Neural progenitor cell (in vitro differentiated cells): Measurements from ENCODE around the gene CCL23. TPM values are rescaled to one million over a fixed set of nuclear protein-coding genes. Genes with fewer than 3 reads are reported as not detected.

Source experiments
- DNase-seq: peaks from one replicate; pipeline ENCODE4 v3.0.0-alpha.2; 2016; ENCODE audit warnings: low spot score
- H2AFZ ChIP-seq: fragments of 200-600 bp; sonication (generic); replicated peaks from 2 replicates; pipeline ENCODE4 v1.6.1; 2016; ENCODE audit warnings: antibody characterized with exemption
- H3F3A ChIP-seq: fragments of 200-600 bp; sonication (generic); 2 replicates; pipeline ENCODE4 v1.6.1; 2016; ENCODE audit warnings: antibody characterized with exemption, low read depth
- H3K27ac ChIP-seq: fragments of 200-600 bp; sonication (generic); 2 replicates; pipeline ENCODE4 v1.5.1; 2016; ENCODE audit warnings: mild to moderate bottlenecking
- H3K27me3 ChIP-seq: fragments of 200-600 bp; sonication (generic); 2 replicates; pipeline ENCODE4 v1.6.1; 2016; ENCODE audit warnings: mild to moderate bottlenecking, moderate library complexity
- H3K36me3 ChIP-seq: fragments of 200-600 bp; sonication (generic); 2 replicates; pipeline ENCODE4 v1.5.1; 2016
- H3K4me1 ChIP-seq: fragments of 200-600 bp; sonication (generic); 2 replicates; pipeline ENCODE4 v1.6.1; 2016; ENCODE audit warnings: mixed run types
- H3K4me2 ChIP-seq: fragments of 200-600 bp; sonication (generic); 2 replicates; pipeline ENCODE4 v1.6.1; 2016
- H3K4me3 ChIP-seq: fragments of 200-600 bp; sonication (generic); 2 replicates; pipeline ENCODE4 v1.5.1; 2016
- H3K79me2 ChIP-seq: fragments of 200-600 bp; sonication (generic); 2 replicates; pipeline ENCODE4 v1.6.1; 2016; ENCODE audit warnings: low read depth
- H3K9ac ChIP-seq: fragments of 200-600 bp; sonication (generic); 2 replicates; pipeline ENCODE4 v1.6.1; 2016
- H3K9me3 ChIP-seq: fragments of 200-600 bp; sonication (generic); 2 replicates; pipeline ENCODE4 v1.5.1; 2016; ENCODE audit warnings: low read depth
- H4K20me1 ChIP-seq: fragments of 200-600 bp; sonication (generic); 2 replicates; pipeline ENCODE4 v1.6.1; 2016; ENCODE audit warnings: low read depth
- H3K27ac Mint-ChIP-seq: 3 replicates; pipeline ENCODE4 v1.8.0; 2021; ENCODE audit warnings: mixed read lengths
- H3K27me3 Mint-ChIP-seq: 2 replicates; pipeline ENCODE4 v1.8.0; 2022; ENCODE audit warnings: low read depth, mild to moderate bottlenecking, inconsistent platforms, moderate library complexity, mixed read lengths; ENCODE audit not compliant: insufficient read depth
- H3K36me3 Mint-ChIP-seq: 3 replicates; pipeline ENCODE4 v1.8.0; 2021; ENCODE audit warnings: mixed read lengths
- H3K4me1 Mint-ChIP-seq: 3 replicates; pipeline ENCODE4 v1.8.0; 2021; ENCODE audit warnings: mixed read lengths
- H3K4me3 Mint-ChIP-seq: 3 replicates; pipeline ENCODE4 v1.8.0; 2021; ENCODE audit warnings: mild to moderate bottlenecking, moderate library complexity, mixed read lengths
- H3K9me3 Mint-ChIP-seq: 3 replicates; pipeline ENCODE4 v1.8.0; 2020; ENCODE audit warnings: mixed read lengths
- EZH2 ChIP-seq: fragments of 200-600 bp; sonication (generic); IDR thresholded peaks from 2 replicates; pipeline ENCODE4 v1.6.1; 2017; ENCODE audit warnings: antibody characterized with exemption, mild to moderate bottlenecking, moderate library complexity
- EZH2phosphoT487 ChIP-seq: fragments of 200-600 bp; sonication (generic); IDR thresholded peaks from 2 replicates; pipeline ENCODE4 v1.6.1; 2017; ENCODE audit warnings: antibody characterized with exemption
- total RNA-seq: library from RNA; depleted of rRNA; stranded (reverse); fragments of >200 nt; gene quantifications from 2 replicates; pipeline ENCODE4 v1.2.3, GENCODE V29; 2015; ENCODE audit warnings: low replicate concordance
- TF ChIP-seq, protein P1 (sequence below): fragments of 200-600 bp; sonication (generic); IDR thresholded peaks from 2 replicates; pipeline ENCODE4 v1.5.1; 2017; ENCODE audit warnings: antibody characterized with exemption, mild to moderate bottlenecking

The CCL23 gene
- total RNA-seq, 1 donor from 2014 or later: not detected

DNA sequence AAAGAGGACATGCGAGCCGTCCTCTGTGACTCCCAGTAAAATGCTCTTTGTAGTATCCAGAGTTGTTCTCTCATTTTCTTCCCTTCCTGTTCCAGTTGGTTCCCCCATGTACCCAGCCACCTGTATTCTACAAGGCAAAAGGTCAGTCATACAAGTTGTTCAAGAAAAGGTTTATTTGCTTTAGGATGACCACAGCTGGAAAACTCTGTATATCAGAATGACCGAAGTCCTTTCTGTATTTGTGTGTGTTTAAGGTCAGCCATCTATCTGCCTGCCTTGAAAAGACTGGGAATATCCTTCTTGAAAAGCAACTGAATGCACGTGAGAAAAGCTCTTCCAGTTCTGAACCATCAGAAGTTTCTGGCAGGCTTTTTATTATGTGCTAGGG lies 44.8 kb downstream of the CCL23 start:
- Mint-ChIP-seq H3K27me3 (no peaks in the 10 kb centered on the region), H3K9me3 (no peaks in the 10 kb centered on the region), H3K4me3 (no peak overlapping the region), H3K36me3 (no peaks in the 10 kb centered on the region), H3K27ac (no peak overlapping the region), H3K4me1 (peaks cover 2% of the 10 kb centered on the region)
- Histone ChIP-seq H4K20me1 (no peaks in the 10 kb centered on the region), H3K27me3 (no peaks in the 10 kb centered on the region), H3K4me2 (no peak overlapping the region), H3K4me3 (no peak overlapping the region), H3F3A (no peaks in the 10 kb centered on the region), H3K79me2 (no peaks in the 10 kb centered on the region), H2AFZ (no peak overlapping the region), H3K27ac (no peak overlapping the region), H3K4me1 (no peaks in the 10 kb centered on the region), H3K9me3 (no peaks in the 10 kb centered on the region), H3K36me3 (no peaks in the 10 kb centered on the region), H3K9ac (no peak overlapping the region)
- TF ChIP-seq, protein P1, sequence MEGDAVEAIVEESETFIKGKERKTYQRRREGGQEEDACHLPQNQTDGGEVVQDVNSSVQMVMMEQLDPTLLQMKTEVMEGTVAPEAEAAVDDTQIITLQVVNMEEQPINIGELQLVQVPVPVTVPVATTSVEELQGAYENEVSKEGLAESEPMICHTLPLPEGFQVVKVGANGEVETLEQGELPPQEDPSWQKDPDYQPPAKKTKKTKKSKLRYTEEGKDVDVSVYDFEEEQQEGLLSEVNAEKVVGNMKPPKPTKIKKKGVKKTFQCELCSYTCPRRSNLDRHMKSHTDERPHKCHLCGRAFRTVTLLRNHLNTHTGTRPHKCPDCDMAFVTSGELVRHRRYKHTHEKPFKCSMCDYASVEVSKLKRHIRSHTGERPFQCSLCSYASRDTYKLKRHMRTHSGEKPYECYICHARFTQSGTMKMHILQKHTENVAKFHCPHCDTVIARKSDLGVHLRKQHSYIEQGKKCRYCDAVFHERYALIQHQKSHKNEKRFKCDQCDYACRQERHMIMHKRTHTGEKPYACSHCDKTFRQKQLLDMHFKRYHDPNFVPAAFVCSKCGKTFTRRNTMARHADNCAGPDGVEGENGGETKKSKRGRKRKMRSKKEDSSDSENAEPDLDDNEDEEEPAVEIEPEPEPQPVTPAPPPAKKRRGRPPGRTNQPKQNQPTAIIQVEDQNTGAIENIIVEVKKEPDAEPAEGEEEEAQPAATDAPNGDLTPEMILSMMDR: no peak
- TF ChIP-seq EZH2phosphoT487: no peak
- TF ChIP-seq EZH2: no peak
- DNase-seq: no peak

GRCh38 chr17:35972535-35972934 lies 45.2 kb downstream of the CCL23 start:
- Histone ChIP-seq H3K9me3 (no peaks in the 10 kb centered on the region), H3K4me2 (no peak overlapping the region), H3F3A (no peaks in the 10 kb centered on the region), H3K9ac (no peak overlapping the region), H3K36me3 (no peaks in the 10 kb centered on the region), H3K27me3 (no peaks in the 10 kb centered on the region), H3K79me2 (no peaks in the 10 kb centered on the region), H4K20me1 (no peaks in the 10 kb centered on the region), H3K4me3 (no peak overlapping the region), H2AFZ (no peak overlapping the region), H3K4me1 (no peaks in the 10 kb centered on the region), H3K27ac (no peak overlapping the region)
- Mint-ChIP-seq H3K4me1 (peaks cover 2% of the 10 kb centered on the region), H3K27ac (no peak overlapping the region), H3K9me3 (no peaks in the 10 kb centered on the region), H3K4me3 (no peak overlapping the region), H3K36me3 (no peaks in the 10 kb centered on the region), H3K27me3 (no peaks in the 10 kb centered on the region)
- no peak for DNase-seq
- TF ChIP-seq EZH2phosphoT487 (no peak), EZH2 (no peak)
- TF ChIP-seq, protein P1: no peak

DNA sequence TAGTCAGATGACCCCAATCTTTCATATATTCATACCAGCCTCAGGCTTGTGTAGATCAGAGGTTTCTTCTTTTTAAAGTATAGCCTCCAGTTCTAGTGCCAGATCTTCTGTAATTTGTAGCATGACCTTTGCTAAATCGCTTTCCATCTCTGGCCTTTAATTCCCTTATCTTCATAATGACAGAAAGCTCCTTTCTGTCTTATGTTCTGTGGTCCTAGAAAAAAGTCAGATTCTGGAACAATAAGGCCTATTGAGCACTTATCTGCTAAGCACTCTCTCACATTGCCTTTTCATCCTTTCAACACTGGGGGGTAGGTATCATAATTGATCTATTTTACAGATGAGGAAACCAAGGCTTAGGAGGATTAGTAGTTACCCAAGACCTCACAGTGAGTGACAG lies 45.7 kb downstream of the CCL23 start:
- Histone ChIP-seq H3K9me3 (no peaks in the 10 kb centered on the region), H4K20me1 (no peaks in the 10 kb centered on the region), H3K4me2 (no peak overlapping the region), H3K27me3 (no peaks in the 10 kb centered on the region), H3K79me2 (no peaks in the 10 kb centered on the region), H3K4me1 (no peaks in the 10 kb centered on the region), H2AFZ (no peak overlapping the region), H3K9ac (no peak overlapping the region), H3K4me3 (no peak overlapping the region), H3F3A (no peaks in the 10 kb centered on the region), H3K27ac (no peak overlapping the region), H3K36me3 (no peaks in the 10 kb centered on the region)
- no peak for TF ChIP-seq EZH2phosphoT487
- TF ChIP-seq EZH2: no peak
- TF ChIP-seq, protein P1: no peak
- no peaks in the 10 kb centered on the region for H3K27me3 Mint-ChIP-seq
- no peaks in the 10 kb centered on the region for H3K36me3 Mint-ChIP-seq
- H3K4me1 Mint-ChIP-seq: peaks cover 2% of the 10 kb centered on the region
- no peak for DNase-seq
- H3K4me3 Mint-ChIP-seq: no peak overlapping the region
- H3K27ac Mint-ChIP-seq: no peak overlapping the region
- no peaks in the 10 kb centered on the region for H3K9me3 Mint-ChIP-seq
